GM19328 (cell line): ENCODE measurements around the gene ECHS1.

Experiments used
- ATAC-seq: cut with Tn5 transposase; IDR thresholded peaks from one replicate; pipeline ENCODE4 v1.9.1; 2021; ENCODE audit warnings: mild to moderate bottlenecking, moderate library complexity; ENCODE audit not compliant: unreplicated experiment

The ECHS1 gene

GRCh38 chr10:133361227-133361626 is 11.9 kb downstream of the ECHS1 start:
- no peak for ATAC-seq

GRCh38 chr10:133359972-133360610 is 13.1 kb downstream of the ECHS1 start:
- ATAC-seq = no peak

GRCh38 chr10:133359554-133359971 is 13.6 kb downstream of the ECHS1 start:
- ATAC-seq = no peak

GRCh38 chr10:133358925-133359310 is 14.2 kb downstream of the ECHS1 start:
- no peak for ATAC-seq

GRCh38 chr10:133358162-133358924 is 14.8 kb downstream of the ECHS1 start:
- ATAC-seq = no peak

GRCh38 chr10:133357285-133358161 is 15.6 kb downstream of the ECHS1 start, which contains the start of gene FUOM:
FUOM (minus strand) TSS chr10:133358019; CDS start chr10:133358007, 12 bp downstream.
- peak; percentile 66 for ATAC-seq

GRCh38 chr10:133356549-133357284 is 16.4 kb downstream of the ECHS1 start:
- no peak for ATAC-seq

- no peak for ATAC-seq
Measured at GRCh38 chr10:133355991-133356390, 17.2 kb downstream of the ECHS1 start.

- no peak for ATAC-seq
Measured at GRCh38 chr10:133355266-133355665, 17.9 kb downstream of the ECHS1 start.

- no peak for ATAC-seq
Measured at GRCh38 chr10:133354672-133355240, 18.4 kb downstream of the ECHS1 start.

- ATAC-seq = no peak
Measured at GRCh38 chr10:133353988-133354605, 19.1 kb downstream of the ECHS1 start.

GRCh38 chr10:133353202-133353959 is 19.8 kb downstream of the ECHS1 start:
- ATAC-seq = no peak

GRCh38 chr10:133351408-133352318 is 21.5 kb downstream of the ECHS1 start:
- ATAC-seq = no peak

- no peak for ATAC-seq
Measured at GRCh38 chr10:133350950-133351329, 22.2 kb downstream of the ECHS1 start.

- ATAC-seq = no peak
Measured at GRCh38 chr10:133350283-133350949, 22.7 kb downstream of the ECHS1 start.

GRCh38 chr10:133349577-133350011 is 23.6 kb downstream of the ECHS1 start:
- ATAC-seq = no peak

GRCh38 chr10:133349160-133349568 is 24.0 kb downstream of the ECHS1 start:
- ATAC-seq = no peak
